ENCODE results near the gene KCNK6.

The KCNK6 gene

GRCh38 chr19:38294090-38294489, 25.6 kb upstream of the KCNK6 start:
- FAIRE-seq (no peak), DNase-seq (ENCODE audit: insufficient read length, low spot score) (no peak)
- no peak for TF ChIP-seq CTCF (IDR thresholded peaks at IDR 0.05; ENCODE audit: insufficient read depth, missing control alignments)

DNA sequence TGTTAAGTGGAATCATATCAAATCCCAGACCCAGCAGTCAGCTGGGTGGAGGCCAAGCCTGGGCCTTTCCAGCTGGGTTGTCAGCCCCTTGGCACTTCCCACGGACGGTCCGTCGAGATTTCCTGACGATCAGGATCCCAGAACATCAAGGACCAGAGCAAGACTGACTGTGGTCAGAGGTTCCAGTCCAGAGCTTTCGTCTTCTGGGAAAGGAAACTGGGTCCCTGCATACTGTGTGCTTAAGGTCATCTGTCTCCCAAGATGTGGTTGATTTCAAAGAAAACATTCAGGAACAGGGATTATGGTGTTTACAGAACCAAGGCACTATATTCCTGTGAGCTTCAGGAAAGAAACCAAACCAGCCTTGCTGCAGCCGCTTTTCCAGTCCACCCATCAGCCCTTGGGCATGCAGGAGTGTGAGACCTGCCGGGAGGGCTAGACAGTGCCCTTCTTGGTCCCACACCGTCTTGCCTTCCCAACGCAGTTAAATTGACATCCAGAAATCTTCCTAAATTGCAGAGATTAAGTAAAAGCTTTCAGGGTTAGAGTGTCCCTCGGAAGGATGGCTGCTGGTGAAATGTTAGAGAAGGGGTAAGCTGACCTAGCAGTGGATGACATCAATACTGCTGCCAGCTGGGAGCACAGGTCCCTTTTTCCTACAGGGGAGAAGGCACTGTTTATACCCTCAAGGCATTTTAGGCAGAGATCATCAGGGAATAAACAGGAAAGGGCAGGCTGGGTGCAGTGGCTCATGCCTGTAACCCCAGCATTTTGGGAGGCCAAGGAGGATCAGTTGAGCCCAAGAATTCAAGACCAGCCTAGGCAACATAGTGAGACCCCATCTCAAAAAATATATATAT, 20.6 kb upstream of the KCNK6 start:
- TF ChIP-seq CTCF (IDR thresholded peaks at IDR 0.05; ENCODE audit: insufficient read depth, missing control alignments) = no peak
- no peak for FAIRE-seq
- no peak for DNase-seq (ENCODE audit: insufficient read length, low spot score)

DNA sequence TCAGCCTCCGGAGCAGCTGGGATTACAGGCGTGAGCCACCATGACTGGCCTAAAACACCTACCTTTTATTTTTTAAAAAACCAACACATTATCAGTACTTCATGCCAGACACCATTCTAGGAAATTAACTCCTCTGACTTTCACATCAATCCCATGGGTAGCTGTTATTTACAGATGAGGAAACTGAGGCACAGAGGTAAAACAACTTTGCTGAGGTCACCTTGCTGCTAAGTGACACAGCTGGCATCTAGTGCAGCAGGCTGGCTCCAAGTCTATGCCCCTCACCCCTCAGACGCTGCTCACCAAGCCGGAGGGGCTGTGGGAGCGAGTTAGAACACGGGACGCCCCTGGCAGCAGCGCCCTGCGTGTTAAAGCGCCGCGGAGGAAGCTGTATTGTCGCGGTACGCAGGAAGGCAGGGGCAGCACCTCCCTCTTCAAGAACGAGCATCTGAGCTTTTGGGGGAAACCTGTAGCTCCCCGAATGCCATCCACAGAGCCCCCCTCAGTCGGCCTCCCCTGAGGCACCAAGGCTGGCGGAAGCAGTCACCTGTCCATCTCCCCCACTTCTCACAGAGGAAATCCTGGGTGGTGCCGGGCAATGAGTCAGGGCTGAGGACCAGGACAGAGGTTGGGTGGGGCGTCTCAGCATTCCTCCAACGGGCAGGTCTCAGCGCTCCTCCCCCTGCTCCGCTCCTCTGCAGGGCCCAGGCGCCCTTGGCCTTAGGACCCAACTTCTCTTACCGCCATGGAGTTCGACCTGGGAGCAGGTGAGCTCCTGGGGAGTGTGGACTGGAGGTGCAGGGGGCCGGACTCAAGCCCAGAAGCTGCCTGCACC, 15.9 kb upstream of the KCNK6 start, which contains the start of gene C19orf33:
Gene C19orf33 (plus strand): TSS at position 735 of the 835 bp plus-strand sequence. CDS start 11 bp downstream, at position 746.
- TF ChIP-seq CTCF (IDR thresholded peaks at IDR 0.05; ENCODE audit: insufficient read depth, missing control alignments) = no peak
- DNase-seq (ENCODE audit: insufficient read length, low spot score) = no peak
- FAIRE-seq = no peak

GRCh38 chr19:38304352-38304865, 15.2 kb upstream of the KCNK6 start:
- no peak for FAIRE-seq
- TF ChIP-seq CTCF (IDR thresholded peaks at IDR 0.05; ENCODE audit: insufficient read depth, missing control alignments) = no peak
- no peak for DNase-seq (ENCODE audit: insufficient read length, low spot score)

GRCh38 chr19:38304866-38305429, 14.7 kb upstream of the KCNK6 start:
- TF ChIP-seq CTCF (IDR thresholded peaks at IDR 0.05; ENCODE audit: insufficient read depth, missing control alignments) = no peak
- DNase-seq (ENCODE audit: insufficient read length, low spot score) (no peak), FAIRE-seq (no peak)

GRCh38 chr19:38306236-38306635, 13.4 kb upstream of the KCNK6 start:
- no peak for TF ChIP-seq CTCF (IDR thresholded peaks at IDR 0.05; ENCODE audit: insufficient read depth, missing control alignments)
- FAIRE-seq = no peak
- DNase-seq (ENCODE audit: insufficient read length, low spot score) = no peak
